MG63 (cell line): ENCODE results near the gene CDH4. TPM values are rescaled to one million over a fixed set of nuclear protein-coding genes. Genes with fewer than 3 reads are reported as not detected.
"Not testable (repeated sequence)": the region's sequence is repeated elsewhere in the genome, so short reads cannot be mapped to it uniquely, and the experiment has no call there.

Experiments used
- DNase-seq: peaks from one replicate; pipeline ENCODE4 v3.0.0-alpha.2; 2020
- H3K27me3 ChIP-seq: fragments of 250-450 bp; sonication (Bioruptor Pico); 2 replicates; pipeline ENCODE4 v1.5.1; 2020; ENCODE audit warnings: mild to moderate bottlenecking, moderate library complexity
- H3K36me3 ChIP-seq: fragments of 250-450 bp; sonication (Bioruptor Pico); 2 replicates; pipeline ENCODE4 v1.5.1; 2020; ENCODE audit warnings: mild to moderate bottlenecking, moderate library complexity
- H3K4me3 ChIP-seq: fragments of 250-450 bp; sonication (Bioruptor Pico); 2 replicates; pipeline ENCODE4 v1.5.1; 2020; ENCODE audit warnings: mild to moderate bottlenecking, moderate library complexity
- H3K9me3 ChIP-seq: fragments of 250-450 bp; sonication (Bioruptor Pico); 2 replicates; pipeline ENCODE4 v1.5.1; 2020; ENCODE audit warnings: mild to moderate bottlenecking, moderate library complexity
- total RNA-seq: library from RNA; depleted of rRNA; stranded (reverse); fragments of >200 nt; shearing (Covaris generic); gene quantifications from 2 replicates; pipeline ENCODE4 v1.2.3, GENCODE V29; 2014; ENCODE audit warnings: low replicate concordance

Gene CDH4
- total RNA-seq, 1 experiment from 2014 or later = not detected

DNA sequence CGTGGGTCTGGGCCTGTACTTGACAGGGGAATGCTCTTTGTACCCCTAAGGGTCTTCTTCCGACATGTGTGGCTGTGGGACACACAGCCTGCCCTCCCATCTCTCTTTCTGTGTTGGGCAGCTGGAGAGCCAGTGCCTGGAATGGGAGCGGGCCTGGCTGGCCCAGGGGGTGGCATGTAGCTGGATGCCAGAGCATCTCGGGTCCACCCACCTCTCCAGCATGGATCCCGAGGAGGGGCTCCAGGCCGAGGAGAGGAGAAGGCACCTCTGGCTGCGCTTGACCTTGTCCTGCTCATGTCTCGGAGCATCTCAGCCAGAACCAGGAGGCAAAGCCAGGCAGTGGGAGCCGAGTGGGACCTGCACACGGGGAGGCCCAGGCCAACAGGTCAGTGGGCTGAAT, 16.0 kb downstream of the CDH4 start:
- Histone ChIP-seq H3K27me3 (peaks cover 18% of the 10 kb centered on the region), H3K9me3 (no peaks in the 10 kb centered on the region), H3K4me3 (no peak overlapping the region), H3K36me3 (no peaks in the 10 kb centered on the region)
- no peak for DNase-seq

DNA sequence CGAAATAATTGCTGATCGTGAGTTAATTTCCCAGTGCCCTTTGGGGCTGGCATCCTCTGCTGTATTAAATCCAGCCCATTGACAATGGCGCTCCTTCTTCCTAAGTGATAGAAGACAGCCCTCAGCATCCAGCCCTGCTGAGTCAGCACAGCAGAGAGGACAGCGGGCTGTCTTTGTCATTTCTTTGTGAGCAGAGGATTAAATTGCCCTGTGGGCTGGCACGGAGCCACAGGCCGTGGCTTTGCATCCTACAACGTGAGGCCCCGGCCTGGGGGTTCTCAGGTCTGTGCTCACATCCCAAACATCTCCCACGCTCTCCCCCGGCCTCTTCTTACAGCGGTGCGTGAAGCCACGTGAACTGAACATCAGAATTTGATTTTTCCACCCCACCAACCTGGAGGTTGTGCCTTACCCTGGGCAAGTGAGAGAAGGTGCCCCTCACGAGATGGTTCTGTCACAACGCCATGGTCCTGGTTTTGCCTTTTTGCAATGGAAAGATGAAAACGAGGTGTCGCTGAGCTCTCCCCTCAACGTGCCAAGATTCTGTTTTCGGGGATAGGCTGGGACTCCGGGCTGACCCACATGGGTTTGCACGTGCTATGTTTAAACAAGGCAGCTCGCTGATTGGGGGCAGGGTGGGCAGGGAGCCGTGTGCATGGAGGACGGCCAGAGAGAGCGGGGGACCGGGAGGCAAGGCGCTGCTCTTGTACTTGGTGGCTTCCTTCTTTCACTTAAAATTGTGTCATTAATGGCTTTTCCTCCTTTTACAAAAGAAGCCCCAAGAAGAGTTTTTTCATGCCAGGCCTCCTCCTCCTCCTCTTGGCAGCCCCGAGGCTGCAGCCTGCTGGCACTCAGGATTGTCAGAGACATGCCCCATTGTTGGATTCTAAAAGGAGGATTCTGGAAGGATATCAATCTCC, 19.5 kb downstream of the CDH4 start:
- no peak for DNase-seq
- Histone ChIP-seq H3K27me3 (peaks cover 12% of the 10 kb centered on the region), H3K9me3 (no peaks in the 10 kb centered on the region), H3K4me3 (no peak overlapping the region), H3K36me3 (no peaks in the 10 kb centered on the region)

DNA sequence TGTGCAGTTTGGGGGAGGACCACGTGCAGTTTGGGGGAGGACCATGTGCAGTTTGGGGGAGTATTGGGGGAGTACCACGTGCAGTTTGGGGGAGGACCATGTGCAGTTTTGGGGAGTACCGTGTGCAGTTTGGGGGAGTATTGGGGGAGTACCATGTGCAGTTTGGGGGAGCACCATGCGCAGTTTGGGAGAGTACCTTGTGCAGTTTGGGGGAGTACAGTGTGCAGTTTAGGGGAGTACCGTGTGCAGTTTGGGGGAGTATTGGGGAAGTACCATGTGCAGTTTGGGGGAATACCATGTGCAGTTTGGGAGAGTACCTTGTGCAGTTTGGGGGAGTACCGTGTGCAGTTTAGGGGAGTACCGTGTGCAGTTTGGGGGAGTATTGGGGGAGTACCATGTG, 21.0 kb downstream of the CDH4 start:
- DNase-seq, H3K4me3 ChIP-seq, H3K36me3 ChIP-seq, H3K9me3 ChIP-seq: not testable (repeated sequence)
- H3K27me3 ChIP-seq = peaks cover 10% of the 10 kb centered on the region

DNA sequence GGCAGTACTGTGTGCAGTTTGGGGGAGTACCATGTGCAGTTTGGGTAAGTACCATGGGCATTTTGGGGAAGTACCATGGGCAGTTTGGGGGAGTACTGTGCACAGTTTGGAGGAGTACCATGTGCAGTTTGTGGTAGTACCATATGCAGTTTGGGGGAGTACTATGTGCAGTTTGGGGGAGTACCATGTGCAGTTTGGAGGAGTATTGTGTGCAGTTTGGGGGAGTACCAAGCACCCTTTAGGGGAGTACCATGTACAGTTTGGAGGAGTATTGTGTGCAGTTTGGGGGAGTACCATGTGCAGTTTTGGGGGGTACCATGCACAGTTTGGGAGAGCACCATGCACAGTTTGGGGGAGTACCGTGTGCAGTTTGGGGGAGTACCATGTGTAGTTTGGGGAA, 21.6 kb downstream of the CDH4 start:
- peaks cover 10% of the 10 kb centered on the region for H3K27me3 ChIP-seq
- DNase-seq, H3K4me3 ChIP-seq, H3K36me3 ChIP-seq, H3K9me3 ChIP-seq: not testable (repeated sequence)

DNA sequence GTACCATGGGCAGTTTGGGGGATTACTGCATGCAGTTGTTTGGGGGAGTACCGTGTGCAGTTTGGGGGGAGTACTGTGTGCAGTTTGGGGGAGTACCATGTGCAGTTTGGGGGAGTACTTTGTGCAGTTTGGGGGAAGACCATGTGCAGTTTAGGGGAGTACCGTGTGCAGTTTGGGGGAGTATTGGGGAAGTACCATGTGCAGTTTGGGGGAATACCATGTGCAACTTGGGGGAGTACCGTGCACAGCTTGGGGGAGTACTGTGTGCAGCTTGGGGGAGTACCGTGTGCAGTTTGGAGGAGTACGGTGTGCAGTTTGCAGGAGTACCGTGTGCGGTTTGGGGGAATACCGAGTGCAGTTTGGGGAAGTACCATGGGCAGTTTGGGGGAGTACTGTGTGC, 22.3 kb downstream of the CDH4 start:
- Histone ChIP-seq H3K27me3 (peaks cover 10% of the 10 kb centered on the region), H3K4me3 (no peak overlapping the region), H3K9me3 (no peaks in the 10 kb centered on the region), H3K36me3 (no peaks in the 10 kb centered on the region)
- no peak for DNase-seq

DNA sequence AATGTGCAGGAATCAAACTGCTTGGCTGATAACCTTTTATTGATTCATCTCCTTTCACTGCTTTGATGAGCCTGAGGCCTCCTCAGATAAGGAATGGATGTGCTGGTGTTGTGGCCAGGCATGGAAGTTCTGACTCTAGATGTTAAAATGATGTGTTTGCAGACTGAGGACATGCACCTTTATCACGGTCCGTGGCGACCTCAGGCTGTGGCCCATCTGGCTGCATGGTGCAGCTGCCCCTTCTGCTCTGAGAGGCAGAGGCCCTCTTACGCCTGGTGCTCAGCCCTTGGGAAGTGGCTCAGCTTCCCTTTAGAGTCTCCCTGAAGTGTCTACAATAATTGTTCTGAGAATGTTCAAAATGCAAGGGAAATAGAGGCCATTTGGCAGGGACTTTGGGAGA, 26.2 kb downstream of the CDH4 start:
- H3K9me3 ChIP-seq = no peaks in the 10 kb centered on the region
- H3K4me3 ChIP-seq = no peak overlapping the region
- H3K27me3 ChIP-seq = no peaks in the 10 kb centered on the region
- DNase-seq = no peak
- H3K36me3 ChIP-seq = no peaks in the 10 kb centered on the region

DNA sequence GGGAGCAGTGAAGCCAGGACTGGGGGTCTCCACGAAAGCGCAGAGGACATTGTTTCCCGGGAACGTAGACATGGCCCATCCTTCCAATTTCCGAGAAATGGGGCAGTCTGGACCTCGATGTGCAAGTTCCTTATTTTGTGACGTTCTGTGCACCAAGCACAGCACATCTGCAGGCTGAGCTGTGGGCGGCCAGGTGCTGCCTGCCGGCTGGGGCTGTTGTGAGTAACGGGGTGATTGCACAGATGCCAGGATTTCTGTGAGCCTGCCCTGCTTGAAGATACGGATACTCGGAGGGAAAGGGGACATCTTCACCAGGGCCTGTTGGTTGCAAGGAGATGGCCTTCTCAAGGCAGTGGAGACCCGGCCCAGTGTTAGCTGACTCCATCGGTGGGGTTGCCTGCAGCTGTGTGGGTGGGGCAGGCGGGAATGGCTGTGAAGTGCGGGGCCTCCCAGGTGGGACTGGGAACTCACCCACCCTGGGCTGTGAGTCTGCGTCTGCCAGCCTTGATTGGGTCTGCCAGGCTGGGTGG, 27.6 kb downstream of the CDH4 start:
- Histone ChIP-seq H3K9me3 (no peaks in the 10 kb centered on the region), H3K36me3 (no peaks in the 10 kb centered on the region), H3K4me3 (no peak overlapping the region), H3K27me3 (no peaks in the 10 kb centered on the region)
- no peak for DNase-seq

DNA sequence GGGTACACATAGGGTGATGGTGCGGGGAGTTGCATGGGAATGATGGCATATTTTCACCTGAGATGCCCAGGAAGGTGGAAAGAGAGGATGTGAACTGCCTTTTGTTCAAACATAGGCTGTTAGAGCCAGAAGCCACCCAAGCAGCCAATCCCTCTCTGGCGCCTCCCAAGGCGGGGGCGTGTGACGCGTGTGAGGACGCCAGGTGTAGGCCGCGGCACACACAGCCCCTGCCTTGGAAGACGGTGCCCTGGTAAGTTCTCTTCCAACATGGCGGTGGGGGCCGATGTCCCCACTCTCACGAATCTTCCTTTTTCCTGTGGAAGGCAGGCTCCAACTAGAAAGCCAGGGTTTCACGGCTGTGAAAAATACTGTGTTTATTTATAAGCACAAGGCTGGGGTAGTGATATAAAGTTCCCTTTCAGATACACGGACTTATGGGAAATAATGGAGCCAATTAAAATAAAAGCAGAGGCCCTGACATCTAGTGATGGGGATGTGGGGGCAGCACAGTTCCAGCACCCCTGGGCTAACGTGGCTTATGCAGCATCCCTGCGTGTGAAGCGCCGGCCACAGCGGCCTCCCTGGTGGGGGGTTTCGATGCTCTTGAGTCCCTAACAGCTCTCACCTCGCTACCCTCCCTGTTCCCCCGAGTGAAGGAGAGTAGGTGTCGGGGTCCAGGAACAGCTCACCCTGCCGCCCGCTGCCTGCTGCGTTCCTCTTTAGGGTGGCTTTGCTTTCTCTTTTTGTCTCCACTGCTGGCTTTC, 28.3 kb downstream of the CDH4 start:
- DNase-seq = no peak
- Histone ChIP-seq H3K9me3 (no peaks in the 10 kb centered on the region), H3K4me3 (no peak overlapping the region), H3K36me3 (no peaks in the 10 kb centered on the region), H3K27me3 (no peaks in the 10 kb centered on the region)

DNA sequence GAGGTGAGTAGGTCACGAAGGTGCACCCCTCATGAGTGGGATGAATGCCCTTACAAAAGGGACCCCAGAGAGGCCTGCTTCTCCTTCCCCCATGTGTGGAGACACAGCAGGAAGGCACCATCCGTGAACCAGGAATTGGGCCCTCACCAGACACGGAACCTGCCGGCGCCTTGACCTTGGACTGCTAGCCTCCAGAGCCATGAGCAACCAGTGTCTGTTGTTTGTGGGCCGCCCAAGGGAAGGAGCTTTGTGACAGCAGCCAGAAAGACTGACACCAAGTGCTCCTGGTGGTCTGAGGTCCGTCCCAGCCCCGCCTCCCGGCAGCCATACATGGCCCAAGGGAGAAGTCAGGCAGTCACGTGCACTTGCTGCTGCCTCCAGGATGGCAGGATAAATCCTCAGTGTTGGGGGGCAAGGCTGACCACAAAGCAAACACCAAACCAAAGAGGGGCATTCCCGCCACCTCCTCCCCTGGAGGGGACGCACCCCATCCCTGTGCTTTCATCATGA, 29.3 kb downstream of the CDH4 start:
- H3K36me3 ChIP-seq = no peaks in the 10 kb centered on the region
- no peak overlapping the region for H3K4me3 ChIP-seq
- no peaks in the 10 kb centered on the region for H3K9me3 ChIP-seq
- H3K27me3 ChIP-seq = no peaks in the 10 kb centered on the region
- no peak for DNase-seq

DNA sequence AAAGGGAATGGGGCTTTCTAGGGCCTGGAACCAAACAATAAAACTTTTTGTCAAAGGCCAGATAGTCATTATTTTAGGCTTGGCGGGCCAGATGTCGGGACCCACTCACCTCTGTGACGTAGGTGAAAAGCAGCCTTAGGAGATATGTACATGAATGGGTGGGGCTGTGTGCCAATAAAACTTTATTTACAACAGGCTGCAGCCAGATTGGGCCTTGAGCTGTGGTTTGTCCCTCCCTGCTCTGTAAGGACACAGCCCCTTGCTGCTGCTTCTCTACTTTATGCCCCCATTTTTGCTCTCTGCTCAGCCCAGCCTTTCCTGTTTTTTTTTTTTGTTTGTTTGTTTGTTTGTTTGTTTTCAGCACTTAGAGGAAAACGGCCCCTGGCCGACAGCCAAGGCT, 32.7 kb downstream of the CDH4 start:
- H3K27me3 ChIP-seq = no peaks in the 10 kb centered on the region
- no peak overlapping the region for H3K4me3 ChIP-seq
- H3K36me3 ChIP-seq = no peaks in the 10 kb centered on the region
- no peak for DNase-seq
- no peaks in the 10 kb centered on the region for H3K9me3 ChIP-seq

DNA sequence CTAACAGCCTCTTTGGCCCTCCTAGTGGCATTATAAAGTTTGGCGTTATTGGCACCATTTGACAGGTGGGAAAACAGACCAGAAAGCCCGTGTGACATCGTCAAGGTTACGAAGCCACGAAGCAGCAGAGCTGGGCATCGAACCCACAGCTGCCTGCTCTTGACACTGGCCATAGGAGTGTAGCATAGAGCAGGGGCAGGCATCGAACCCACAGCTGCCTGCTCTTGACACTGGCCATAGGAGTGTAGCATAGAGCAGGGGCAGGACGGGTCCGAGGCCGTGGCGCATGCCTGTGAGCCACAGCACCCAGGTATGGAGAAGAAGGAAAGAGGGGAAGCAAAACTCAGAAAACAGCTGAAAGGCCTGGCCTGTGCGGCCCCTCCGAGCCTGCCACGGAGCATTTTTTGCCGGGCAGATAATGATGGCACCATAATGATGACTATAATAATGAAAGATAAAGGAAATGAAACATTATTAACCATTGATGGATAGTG, 33.1 kb downstream of the CDH4 start:
- no peak for DNase-seq
- Histone ChIP-seq H3K4me3 (no peak overlapping the region), H3K27me3 (no peaks in the 10 kb centered on the region)

DNA sequence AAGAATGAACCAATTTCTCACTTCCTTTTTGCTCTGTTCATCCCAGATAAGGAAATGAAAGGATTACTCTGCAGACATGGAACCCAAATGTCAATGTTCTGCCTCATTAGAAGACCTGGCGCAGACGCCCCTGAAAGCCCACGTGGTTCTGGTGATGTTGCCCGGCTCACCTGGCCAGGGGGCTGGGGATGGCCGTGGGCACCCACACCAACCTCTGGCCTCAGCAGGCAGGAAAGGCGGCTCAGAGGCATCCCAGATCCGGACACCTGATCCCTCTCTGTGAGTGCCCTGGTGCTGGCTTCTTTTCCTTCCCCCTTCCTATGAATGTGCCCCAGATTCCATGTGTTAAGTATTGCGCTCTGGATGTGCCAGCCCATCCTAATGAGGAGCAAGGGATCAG, 33.6 kb downstream of the CDH4 start:
- no peak for DNase-seq
- Histone ChIP-seq H3K27me3 (no peaks in the 10 kb centered on the region), H3K36me3 (no peaks in the 10 kb centered on the region), H3K9me3 (no peaks in the 10 kb centered on the region), H3K4me3 (no peak overlapping the region)

More for the DNA sequence above, 33.1 kb downstream of the CDH4 start:
- Histone ChIP-seq H3K36me3 (no peaks in the 10 kb centered on the region), H3K9me3 (no peaks in the 10 kb centered on the region)

DNA sequence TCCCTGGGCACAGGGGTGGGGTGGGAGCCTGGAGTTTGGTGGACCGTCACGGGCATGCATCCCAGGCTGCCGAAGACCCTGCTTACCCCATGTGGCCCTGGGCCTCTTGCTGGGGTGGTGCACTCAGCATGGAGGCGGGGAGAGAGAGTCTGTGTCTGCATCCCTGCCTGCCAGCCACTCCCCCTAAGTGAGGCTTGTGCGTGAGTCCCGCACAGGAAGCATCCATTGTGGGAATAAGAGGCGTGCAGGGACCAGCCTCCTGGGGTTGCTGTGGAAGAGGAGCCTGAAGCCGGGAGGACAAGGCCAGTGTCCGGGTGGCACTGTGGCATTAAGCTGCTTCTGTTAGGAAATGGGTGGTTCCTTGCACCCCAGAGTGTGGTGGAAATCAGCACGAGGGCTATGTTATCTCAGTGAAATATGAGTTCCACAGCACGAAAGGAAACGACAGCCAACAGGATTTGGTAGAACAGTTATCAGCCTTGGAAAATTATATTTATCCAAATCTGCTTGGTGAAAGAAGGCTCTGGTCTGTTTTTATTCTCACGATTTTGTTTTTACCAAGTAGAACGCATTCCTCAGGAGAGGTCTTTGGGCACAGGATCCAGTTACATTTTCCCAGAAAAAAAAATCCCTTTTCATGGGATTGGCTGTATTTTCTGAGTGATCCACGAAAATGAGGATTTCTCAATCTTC, 35.7 kb downstream of the CDH4 start:
- H3K9me3 ChIP-seq = no peaks in the 10 kb centered on the region
- no peak overlapping the region for H3K4me3 ChIP-seq
- DNase-seq = no peak
- H3K27me3 ChIP-seq = no peaks in the 10 kb centered on the region
- H3K36me3 ChIP-seq = no peaks in the 10 kb centered on the region

DNA sequence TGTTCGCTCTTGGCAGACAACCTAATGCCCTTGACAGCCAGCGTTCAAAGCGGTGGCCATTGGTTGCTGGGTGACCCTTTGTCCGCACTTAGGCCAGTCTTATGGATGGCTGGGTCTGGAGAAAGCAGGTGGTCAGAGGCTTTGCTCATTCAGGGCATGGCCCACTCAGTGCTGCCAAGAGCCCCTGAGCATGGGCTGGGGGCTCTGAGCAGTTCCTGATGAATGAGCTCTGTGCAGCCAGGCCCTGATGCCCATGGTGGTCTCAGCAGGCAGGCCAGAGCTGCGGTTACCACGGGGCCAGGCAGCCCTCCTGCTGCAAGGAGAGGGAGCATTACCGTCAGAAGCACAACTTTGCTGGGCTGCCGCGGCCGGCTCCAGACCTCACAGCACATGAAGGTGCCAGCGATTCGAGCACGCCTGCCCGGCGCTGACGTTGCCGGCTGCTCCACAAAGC, 36.3 kb downstream of the CDH4 start:
- DNase-seq = no peak
- H3K36me3 ChIP-seq = no peaks in the 10 kb centered on the region
- no peaks in the 10 kb centered on the region for H3K27me3 ChIP-seq
- H3K9me3 ChIP-seq = no peaks in the 10 kb centered on the region
- no peak overlapping the region for H3K4me3 ChIP-seq

DNA sequence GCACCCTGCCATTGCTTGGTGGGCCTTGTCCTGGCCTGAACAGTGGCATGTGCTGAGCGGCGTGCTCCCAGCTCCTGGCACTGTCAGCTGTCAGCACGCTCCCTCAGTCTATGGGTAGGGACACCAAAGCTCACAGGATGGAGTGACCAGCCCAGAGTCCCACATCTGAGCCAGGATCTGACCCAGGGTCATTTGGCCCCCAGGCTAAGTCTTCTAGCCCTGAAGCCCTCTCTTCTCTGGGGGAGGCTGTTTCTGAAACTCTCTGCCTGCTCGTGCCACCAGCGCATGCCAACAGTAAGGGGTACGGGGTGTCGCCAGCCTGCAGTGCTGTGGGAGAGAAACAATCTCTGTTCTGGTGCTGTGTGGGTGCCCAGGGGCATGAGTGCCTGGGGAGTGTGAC, 37.1 kb downstream of the CDH4 start:
- H3K9me3 ChIP-seq = no peaks in the 10 kb centered on the region
- no peak for DNase-seq

DNA sequence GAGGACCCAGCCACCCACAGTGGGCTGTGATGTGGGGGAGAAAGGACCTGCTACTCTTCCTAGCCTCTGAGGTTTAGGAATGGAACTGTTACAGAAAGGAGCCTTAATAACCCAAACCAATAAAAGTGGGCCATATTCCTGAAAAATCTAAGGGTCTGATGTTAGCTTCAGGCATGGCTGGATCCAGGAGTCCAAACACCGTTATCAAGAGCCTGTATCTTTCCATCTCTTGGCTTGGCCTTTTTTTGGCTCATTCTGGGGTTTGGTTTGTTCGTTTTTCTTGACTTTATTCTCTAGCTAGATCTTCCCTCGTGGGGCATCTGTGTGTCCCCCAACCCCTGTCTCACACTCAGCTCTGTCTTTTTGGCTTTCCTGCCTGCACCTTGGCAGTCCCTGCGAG, 38.7 kb downstream of the CDH4 start:
- H3K9me3 ChIP-seq = no peaks in the 10 kb centered on the region
- no peak for DNase-seq

More for the DNA sequence above, 37.1 kb downstream of the CDH4 start:
- Histone ChIP-seq H3K4me3 (no peak overlapping the region), H3K27me3 (no peaks in the 10 kb centered on the region), H3K36me3 (no peaks in the 10 kb centered on the region)

More for the DNA sequence above, 38.7 kb downstream of the CDH4 start:
- no peaks in the 10 kb centered on the region for H3K27me3 ChIP-seq
- H3K36me3 ChIP-seq = no peaks in the 10 kb centered on the region
- H3K4me3 ChIP-seq = no peak overlapping the region
